ENCODE results near the gene EPHA3.

DNA sequence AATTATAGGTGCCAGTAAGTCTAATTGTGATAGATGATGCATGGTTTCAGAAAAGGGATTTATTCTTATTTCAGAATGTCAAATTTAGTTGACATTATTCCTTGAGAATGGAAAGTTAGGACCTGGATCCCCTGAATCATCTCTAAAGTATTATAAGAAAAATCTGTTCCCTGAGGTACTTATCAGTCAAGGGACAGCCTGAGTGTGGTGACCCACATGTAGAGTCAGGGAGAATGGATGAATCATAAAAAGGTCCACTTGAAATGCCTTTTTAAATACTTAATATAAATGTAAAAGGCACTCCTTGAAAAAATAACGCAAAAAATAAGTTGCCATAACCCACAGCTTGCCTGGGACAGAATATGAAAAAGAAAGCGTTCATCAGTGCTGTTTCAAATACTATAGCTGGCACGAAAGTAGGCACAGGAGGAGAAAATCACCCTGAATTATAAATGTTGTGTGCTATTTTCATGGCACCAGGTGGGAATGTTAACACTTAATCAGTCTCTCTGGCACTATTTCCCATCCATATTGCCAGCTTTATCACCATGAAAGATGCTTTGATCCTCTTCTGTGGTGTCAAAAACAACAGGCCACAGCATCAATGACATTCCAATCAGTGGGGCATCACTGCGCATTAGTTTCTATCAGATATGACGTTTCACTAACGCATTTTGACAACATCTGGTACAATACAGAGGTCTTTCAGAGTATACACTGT, 208.5 kb downstream of the EPHA3 start:
- TF ChIP-seq, protein P1, sequence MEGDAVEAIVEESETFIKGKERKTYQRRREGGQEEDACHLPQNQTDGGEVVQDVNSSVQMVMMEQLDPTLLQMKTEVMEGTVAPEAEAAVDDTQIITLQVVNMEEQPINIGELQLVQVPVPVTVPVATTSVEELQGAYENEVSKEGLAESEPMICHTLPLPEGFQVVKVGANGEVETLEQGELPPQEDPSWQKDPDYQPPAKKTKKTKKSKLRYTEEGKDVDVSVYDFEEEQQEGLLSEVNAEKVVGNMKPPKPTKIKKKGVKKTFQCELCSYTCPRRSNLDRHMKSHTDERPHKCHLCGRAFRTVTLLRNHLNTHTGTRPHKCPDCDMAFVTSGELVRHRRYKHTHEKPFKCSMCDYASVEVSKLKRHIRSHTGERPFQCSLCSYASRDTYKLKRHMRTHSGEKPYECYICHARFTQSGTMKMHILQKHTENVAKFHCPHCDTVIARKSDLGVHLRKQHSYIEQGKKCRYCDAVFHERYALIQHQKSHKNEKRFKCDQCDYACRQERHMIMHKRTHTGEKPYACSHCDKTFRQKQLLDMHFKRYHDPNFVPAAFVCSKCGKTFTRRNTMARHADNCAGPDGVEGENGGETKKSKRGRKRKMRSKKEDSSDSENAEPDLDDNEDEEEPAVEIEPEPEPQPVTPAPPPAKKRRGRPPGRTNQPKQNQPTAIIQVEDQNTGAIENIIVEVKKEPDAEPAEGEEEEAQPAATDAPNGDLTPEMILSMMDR (IDR thresholded peaks at IDR 0.05), result no peak
- TF ChIP-seq POLR2A (IDR thresholded peaks at IDR 0.05) (no peak), EP300 (IDR thresholded peaks at IDR 0.05) (no peak), POLR2AphosphoS5 (IDR thresholded peaks at IDR 0.05) (no peak)
